HT1080 (cell line): ENCODE results near the gene MMP13. TPM values are rescaled to one million over a fixed set of nuclear protein-coding genes. Genes with fewer than 3 reads are reported as not detected.
"Not testable (repeated sequence)": the region's sequence is repeated elsewhere in the genome, so short reads cannot be mapped to it uniquely, and the experiment has no call there.

ENCODE experiments used
- DNase-seq: peaks from one replicate; pipeline ENCODE4 v3.0.0-alpha.2; 2015; ENCODE audit warnings: low read depth
- small RNA-seq: library from RNA; depleted of rRNA; stranded (forward); fragments of <200 nt; gene quantifications from one replicate; pipeline ENCODE3, GENCODE V24; 2014
- total RNA-seq: library from RNA; depleted of rRNA; stranded (reverse); fragments of >200 nt; shearing (Covaris generic); gene quantifications from 2 replicates; pipeline ENCODE4 v1.2.3, GENCODE V29; 2014; rRNA removed

The MMP13 gene
- total RNA-seq, 1 experiment from 2014 or later, result 0.47 TPM

GRCh38 chr11:102903895-102904294 is 51.6 kb downstream of the MMP13 start:
- not testable (repeated sequence) for DNase-seq

- DNase-seq, result no peak
Measured at GRCh38 chr11:102900346-102900745, 55.2 kb downstream of the MMP13 start.

Small RNA genes lying within 50 kb of the gene (small RNA-seq; reads per million reads assigned to genes)
- not detected for gene RNU7-159P

Other genes with a start within 250 kb of the MMP13 start
- not detected in 2 replicates for gene MMP27, start 250.0 kb downstream of the MMP13 start, total RNA-seq
- 0.10 and 0.37 TPM in 2 replicates for gene MMP8, start 230.8 kb downstream of the MMP13 start, total RNA-seq
- gene MMP10, start 175.1 kb downstream of the MMP13 start, total RNA-seq, result not detected in 2 replicates
- 7.9 and 9.4 TPM in 2 replicates for gene MMP1, start 157.6 kb downstream of the MMP13 start, total RNA-seq
- 19.5 and 20.0 TPM in 2 replicates for gene MMP3, start 112.1 kb downstream of the MMP13 start, total RNA-seq
- gene MMP12, start 80.8 kb downstream of the MMP13 start, total RNA-seq, result not detected in 2 replicates
- 138 and 149 TPM in 2 replicates for gene DCUN1D5, start 136.4 kb upstream of the MMP13 start, total RNA-seq
- 24.1 and 29.4 TPM in 2 replicates for gene DYNC2H1, start 153.7 kb upstream of the MMP13 start, total RNA-seq